Thoracic aorta endothelial cell (primary cell): ENCODE measurements around the gene DCTN1. TPM values are rescaled to one million over a fixed set of nuclear protein-coding genes. Genes with fewer than 3 reads are reported as not detected.

Experiments
- small RNA-seq: library from RNA; depleted of rRNA; stranded (forward); fragments of <200 nt; gene quantifications from one replicate; pipeline ENCODE3, GENCODE V24; 2012
- total RNA-seq: library from RNA; depleted of rRNA; stranded (reverse); fragments of >200 nt; gene quantifications from 2 replicates; pipeline ENCODE4 v1.2.3, GENCODE V29; 2012

The DCTN1 gene
- 125 and 133 TPM in 2 replicates for total RNA-seq

GRCh38 chr2:74379851-74380789 lies at the start of gene DCTN1:
Gene DCTN1 (minus strand): TSS chr2:74380311. CDS start chr2:74380037, 274 bp downstream.

GRCh38 chr2:74421221-74421870 lies 41.2 kb upstream of the DCTN1 start, which contains the start of the genes C2orf81 and WDR54:
Gene C2orf81 (minus strand): TSS chr2:74421619. CDS start chr2:74421560, 59 bp downstream.
Gene WDR54 (plus strand): TSS chr2:74421730. CDS start chr2:74422154, 424 bp downstream.

GRCh38 chr2:74343316-74343715 lies 36.8 kb downstream of the DCTN1 start, which contains the start of gene SLC4A5:
Gene SLC4A5 (minus strand): TSS chr2:74343416. CDS start chr2:74315023, 28,393 bp downstream.

Small RNA genes lying within 50 kb of the gene (small RNA-seq; reads per million reads assigned to genes)
- gene RNU6-542P (not detected), gene TAF13P2 (not detected)

Other genes starting within 250 kb of the DCTN1 start
- gene BOLA3, start 232.4 kb downstream of the DCTN1 start, total RNA-seq: 45.0 and 49.9 TPM in 2 replicates
- 158 and 199 TPM in 2 replicates for gene MOB1A, start 201.4 kb downstream of the DCTN1 start, total RNA-seq
- 96.7 and 106 TPM in 2 replicates for gene MTHFD2, start 181.7 kb downstream of the DCTN1 start, total RNA-seq
- gene SLC4A5, start 36.9 kb downstream of the DCTN1 start, total RNA-seq: 0.79 and 0.80 TPM in 2 replicates
- gene C2orf81, start 41.3 kb upstream of the DCTN1 start, total RNA-seq: 0.40 and 0.50 TPM in 2 replicates
- 32.2 and 37.7 TPM in 2 replicates for gene WDR54, start 41.4 kb upstream of the DCTN1 start, total RNA-seq
- gene RTKN, start 61.6 kb upstream of the DCTN1 start, total RNA-seq: 5.9 and 9.3 TPM in 2 replicates
- 6.6 and 12.3 TPM in 2 replicates for gene INO80B, start 74.8 kb upstream of the DCTN1 start, total RNA-seq
- gene WBP1, start 78.1 kb upstream of the DCTN1 start, total RNA-seq: 19.2 and 19.5 TPM in 2 replicates
- 56.5 and 57.4 TPM in 2 replicates for gene MOGS, start 85.1 kb upstream of the DCTN1 start, total RNA-seq
- gene MRPL53, start 92.4 kb upstream of the DCTN1 start, total RNA-seq: 17.3 and 18.4 TPM in 2 replicates
- gene CCDC142, start 102.7 kb upstream of the DCTN1 start, total RNA-seq: 20.1 and 22.0 TPM in 2 replicates
- 14.0 and 17.8 TPM in 2 replicates for gene TTC31, start 102.8 kb upstream of the DCTN1 start, total RNA-seq
- 3.2 and 3.5 TPM in 2 replicates for gene LBX2, start 119.3 kb upstream of the DCTN1 start, total RNA-seq
- 10.8 and 12.8 TPM in 2 replicates for gene PCGF1, start 127.4 kb upstream of the DCTN1 start, total RNA-seq
- not detected in 2 replicates for gene TLX2, start 134.1 kb upstream of the DCTN1 start, total RNA-seq
- 0.13 TPM in 1 of 2 replicates, not detected in the other for gene DQX1, start 145.9 kb upstream of the DCTN1 start, total RNA-seq
- 78.2 and 88.7 TPM in 2 replicates for gene AUP1, start 149.4 kb upstream of the DCTN1 start, total RNA-seq
- 35.8 and 36.2 TPM in 2 replicates for gene HTRA2, start 149.6 kb upstream of the DCTN1 start, total RNA-seq
- gene LOXL3, start 173.6 kb upstream of the DCTN1 start, total RNA-seq: 0.72 and 0.93 TPM in 2 replicates
- 6.9 and 10.7 TPM in 2 replicates for gene DOK1, start 174.4 kb upstream of the DCTN1 start, total RNA-seq